ENCODE measurements around the gene WDR93.

DNA sequence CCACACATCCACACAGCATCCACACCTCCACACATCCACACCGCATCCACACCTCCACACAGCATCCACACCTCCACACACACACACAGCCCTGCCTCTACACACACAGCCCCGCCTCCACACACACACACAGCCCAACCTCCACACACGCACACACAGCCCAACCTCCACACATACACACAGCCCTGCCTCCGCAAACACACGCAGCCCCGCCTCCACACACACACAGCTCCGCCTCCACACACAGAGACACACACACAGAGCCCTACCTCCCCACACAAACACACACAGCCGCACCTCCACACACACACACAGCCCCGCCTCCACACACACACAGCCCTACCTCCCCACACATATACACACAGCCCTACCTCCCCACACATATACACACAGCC, 55.8 kb downstream of the WDR93 start:
- no peak for TF ChIP-seq CTCF (IDR thresholded peaks at IDR 0.05)
- no peak for TF ChIP-seq EP300 (IDR thresholded peaks at IDR 0.05)
- TF ChIP-seq POLR2A (IDR thresholded peaks at IDR 0.05), result no peak
